GM18505 (cell line): ENCODE results near the gene EFNA5.

Experiments used
- ATAC-seq: cut with Tn5 transposase; IDR thresholded peaks from one replicate; pipeline ENCODE4 v1.9.1; 2021; ENCODE audit not compliant: unreplicated experiment
- POLR2A ChIP-seq: IDR thresholded peaks from 4 replicates; pipeline ENCODE4 v1.6.1; 2011; ENCODE audit warnings: borderline replicate concordance; ENCODE audit not compliant: insufficient read depth, insufficient read length; ENCODE audit errors: extremely low read depth

The EFNA5 gene

DNA sequence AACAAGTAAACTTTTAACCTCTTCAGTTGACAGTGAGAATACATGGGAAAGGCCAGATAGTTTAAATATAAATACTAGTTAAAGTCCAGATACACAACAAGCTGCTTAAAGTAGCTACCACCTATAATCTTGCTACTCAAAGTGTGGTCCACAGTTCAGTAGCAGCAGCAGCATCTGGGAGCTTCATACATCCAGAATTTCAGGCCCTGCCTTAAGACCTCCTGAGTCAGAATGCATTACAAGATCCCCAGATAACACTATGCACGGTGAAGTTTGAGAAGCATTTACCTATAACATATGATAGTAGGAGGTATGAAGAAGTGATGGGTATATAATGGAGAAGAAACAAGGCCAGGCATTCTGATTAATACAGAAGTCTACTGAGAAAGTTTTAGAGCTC is 244.5 kb downstream of the EFNA5 start:
- TF ChIP-seq POLR2A = no peak
- ATAC-seq = no peak

DNA sequence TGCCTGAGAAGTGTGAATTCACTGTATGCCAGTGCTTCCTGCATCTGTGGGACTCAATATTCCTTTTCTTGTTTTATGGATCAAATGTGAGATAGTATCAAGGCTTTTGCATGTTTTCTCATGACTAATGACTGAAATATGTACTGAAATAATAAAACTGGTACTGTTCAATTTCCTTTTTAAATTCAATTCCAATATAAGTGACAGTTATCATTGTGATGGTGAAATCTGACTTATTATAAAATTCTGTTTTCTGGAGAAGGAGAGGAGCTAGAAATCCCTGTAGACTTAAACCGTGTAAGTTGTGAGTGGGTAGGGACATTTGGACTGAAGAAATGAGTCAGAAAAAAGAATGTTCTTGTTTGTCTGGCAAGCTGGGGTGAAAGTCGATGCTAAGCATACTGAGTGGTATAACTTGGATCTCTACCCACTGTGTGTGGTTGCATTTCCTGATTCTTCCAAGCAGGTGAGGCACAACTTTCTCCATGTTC is 245.2 kb downstream of the EFNA5 start:
- ATAC-seq = no peak

DNA sequence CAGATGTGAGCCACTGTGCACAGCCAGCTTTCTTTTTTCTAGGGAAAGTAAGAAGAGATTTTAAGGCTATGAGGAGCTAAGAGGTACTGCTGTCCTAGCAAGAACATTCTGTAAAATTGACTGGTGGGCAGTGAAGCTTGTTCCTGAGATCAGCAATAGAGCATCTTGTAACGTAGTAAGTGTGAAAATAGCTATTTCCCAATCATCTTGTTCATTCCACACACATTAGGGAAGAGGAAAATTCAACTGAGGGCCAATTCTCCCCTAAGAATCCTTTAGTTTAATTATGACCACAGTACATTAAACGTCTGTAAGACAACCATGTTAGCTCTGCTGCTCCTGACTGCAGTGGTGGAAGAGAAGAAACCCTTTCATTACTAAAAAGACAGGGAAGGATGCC is 246.2 kb downstream of the EFNA5 start:
- ATAC-seq = no peak
- TF ChIP-seq POLR2A = no peak

More for the DNA sequence above, 245.2 kb downstream of the EFNA5 start:
- TF ChIP-seq POLR2A = no peak

DNA sequence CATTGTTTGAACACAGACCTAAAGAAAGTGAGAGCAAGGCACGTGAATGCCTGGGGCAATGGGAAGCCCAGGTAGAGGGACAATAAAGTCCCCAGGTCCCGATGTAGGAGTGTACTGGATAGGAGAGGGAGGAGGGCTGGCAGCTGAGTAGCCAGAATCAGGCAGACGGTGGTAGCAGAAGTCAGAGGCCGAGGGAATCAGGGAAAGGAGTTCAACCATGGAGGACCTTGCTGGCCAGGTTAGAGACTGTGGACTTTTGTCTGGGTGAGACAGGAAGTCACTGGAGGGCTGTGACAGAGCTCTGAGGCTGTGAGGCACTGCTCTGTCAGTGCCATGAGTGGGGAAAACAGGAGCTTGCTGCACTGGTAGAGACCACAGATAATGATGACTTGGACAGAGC is 248.2 kb downstream of the EFNA5 start:
- no peak for ATAC-seq
- TF ChIP-seq POLR2A = no peak

DNA sequence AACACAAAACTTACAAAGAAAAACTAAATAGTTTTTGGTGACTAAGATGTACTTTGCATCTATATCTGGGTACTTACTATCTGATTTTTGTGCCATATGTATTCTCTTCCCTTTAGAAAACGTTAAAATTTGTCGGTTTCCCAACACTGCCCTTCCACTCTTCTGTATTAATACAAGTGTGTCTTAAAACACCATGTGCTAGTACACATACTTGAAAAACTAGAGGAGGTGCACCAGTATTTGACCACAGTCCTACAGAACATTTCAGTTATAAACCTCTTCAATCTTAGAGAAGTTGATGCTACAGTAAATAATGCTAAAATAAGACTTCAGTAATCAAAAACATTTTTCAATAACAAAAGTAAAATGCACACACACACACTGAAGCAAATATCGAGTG is 251.2 kb downstream of the EFNA5 start:
- TF ChIP-seq POLR2A = no peak
- no peak for ATAC-seq

DNA sequence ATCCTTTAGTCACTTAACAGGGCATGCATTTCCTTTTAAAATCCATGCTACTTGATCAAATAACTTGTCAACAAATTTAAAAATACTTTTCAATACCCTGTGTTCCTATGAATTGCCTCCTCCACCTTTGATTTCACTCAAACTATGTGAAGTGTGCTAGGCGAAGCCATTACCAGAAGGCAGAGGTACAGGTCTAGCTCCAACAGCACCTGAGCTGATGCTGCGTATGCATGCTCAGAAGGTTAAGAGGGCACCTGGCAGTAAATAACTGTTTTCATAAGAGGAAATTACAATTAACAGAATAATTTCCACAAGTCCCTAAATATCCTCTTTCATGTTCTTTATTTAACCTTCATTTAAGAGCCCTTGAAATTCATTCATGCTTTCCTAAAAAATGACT is 251.8 kb downstream of the EFNA5 start:
- no peak for TF ChIP-seq POLR2A
- ATAC-seq = no peak

DNA sequence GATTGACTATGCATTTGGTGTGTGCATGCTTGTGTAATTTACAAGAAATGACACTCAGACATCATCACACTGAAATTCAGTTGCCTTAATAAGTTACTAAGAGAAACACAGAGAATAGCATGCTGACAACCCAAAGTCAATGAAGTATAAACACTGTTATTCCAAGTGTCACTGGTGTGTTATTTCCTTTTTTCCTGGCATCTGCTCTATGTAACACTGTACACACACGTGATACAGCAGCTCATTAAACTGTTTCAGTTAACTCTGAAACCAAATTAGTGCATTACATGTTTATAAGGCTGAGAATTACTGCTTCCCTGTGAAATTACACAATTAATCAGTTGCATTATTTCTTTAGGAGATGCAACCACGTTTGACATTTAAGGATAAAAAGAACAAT is 252.7 kb downstream of the EFNA5 start:
- no peak for ATAC-seq
- TF ChIP-seq POLR2A = no peak

DNA sequence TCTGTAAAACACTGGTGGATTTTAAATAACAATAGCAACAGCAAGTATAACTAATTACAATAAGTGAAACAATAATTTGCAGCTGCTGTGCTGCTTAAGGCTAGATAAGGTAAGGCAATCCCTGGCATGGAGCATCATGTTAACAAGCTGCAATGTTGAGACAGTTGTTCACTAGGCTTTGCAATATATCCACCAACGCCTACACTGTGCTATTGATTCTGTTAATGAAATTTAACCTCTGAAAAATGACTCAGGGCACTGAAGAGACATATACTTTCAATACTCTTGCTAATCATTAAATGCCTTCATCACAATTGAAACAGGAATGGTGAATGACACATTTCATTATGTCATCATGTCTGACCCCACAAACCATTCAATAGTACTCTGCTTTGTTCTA is 255.0 kb downstream of the EFNA5 start:
- no peak for ATAC-seq
- no peak for TF ChIP-seq POLR2A

DNA sequence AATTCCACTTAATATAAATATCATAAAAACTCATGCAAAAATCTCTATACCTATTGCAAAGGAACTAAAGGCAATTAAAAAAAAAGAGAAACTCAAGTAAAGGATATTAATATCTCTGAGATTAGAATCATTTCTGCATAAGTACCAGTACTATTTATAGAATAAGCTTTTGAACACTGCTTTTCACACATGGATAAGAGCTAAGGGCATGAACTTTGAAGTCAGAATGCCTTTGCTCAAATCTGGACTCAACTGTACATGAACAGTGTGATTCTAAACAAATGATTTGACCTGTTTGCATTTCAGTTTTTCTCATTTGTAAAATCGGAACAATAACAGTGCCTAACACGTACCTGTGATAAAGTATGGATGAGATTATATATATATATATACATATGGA is 255.9 kb downstream of the EFNA5 start:
- no peak for TF ChIP-seq POLR2A
- ATAC-seq = no peak

DNA sequence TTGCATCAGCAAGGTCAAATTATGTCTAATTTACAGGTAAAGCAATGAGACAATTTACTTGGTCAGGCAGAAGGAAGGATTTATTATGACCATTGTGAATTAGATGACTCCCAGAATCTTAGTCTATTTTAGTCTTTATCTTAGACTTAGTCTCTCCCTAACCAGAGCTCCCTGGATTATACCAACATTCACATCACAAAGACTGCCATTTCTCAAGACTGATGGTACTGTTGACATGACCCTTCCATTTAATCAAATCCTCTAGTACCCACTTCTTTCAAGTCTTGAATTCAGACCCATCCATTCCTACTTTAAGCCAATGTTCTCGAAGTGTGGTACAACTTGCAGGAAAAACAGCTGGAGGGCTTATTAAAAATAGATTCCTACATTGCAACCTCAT is 257.0 kb downstream of the EFNA5 start:
- no peak for ATAC-seq
- TF ChIP-seq POLR2A = no peak

DNA sequence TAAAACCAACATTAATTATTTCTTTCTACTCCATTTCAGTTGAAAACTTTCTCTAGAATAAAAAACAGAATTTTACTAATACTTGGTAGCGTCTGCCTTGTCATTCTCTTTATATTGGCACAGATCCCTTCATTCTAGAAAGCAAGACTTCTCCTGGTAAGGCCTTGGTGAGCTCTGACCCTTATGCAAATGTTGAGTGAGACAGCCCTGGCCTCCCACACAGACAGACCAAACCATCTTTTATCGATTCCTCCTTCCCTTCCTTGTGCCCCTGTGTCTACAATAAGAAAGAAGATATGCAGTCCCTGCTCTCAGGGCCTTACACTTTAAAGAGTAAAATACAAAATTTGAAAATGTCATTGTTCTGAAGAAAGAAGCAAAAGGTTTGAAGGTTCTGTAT is 262.2 kb downstream of the EFNA5 start:
- ATAC-seq = no peak
- no peak for TF ChIP-seq POLR2A

DNA sequence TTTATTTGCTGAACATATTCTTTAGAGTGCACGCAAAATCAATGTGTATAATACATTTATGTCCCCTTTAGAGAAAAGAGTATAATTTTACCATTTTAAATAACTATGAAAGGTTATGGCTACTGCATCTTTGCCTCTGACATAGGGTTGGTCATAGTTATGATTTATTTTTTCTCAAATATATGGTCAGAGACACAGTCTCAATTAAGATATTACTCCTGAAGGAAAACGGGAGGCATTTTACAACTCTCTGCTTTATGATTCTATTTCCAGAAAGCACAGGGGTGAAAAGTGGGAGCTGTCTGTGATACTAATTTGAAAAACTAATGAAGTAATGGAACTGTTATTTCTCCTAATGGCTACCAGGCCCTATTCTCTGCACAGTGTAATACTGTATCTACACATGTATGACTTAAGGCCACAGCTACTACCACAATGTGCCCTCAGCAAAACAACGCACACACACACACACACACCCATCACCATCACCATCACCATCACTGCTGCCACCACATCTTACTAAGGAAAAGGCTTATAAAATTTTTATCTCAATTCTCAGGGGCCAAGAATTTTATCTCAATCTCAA is 262.9 kb downstream of the EFNA5 start:
- no peak for TF ChIP-seq POLR2A
- no peak for ATAC-seq

DNA sequence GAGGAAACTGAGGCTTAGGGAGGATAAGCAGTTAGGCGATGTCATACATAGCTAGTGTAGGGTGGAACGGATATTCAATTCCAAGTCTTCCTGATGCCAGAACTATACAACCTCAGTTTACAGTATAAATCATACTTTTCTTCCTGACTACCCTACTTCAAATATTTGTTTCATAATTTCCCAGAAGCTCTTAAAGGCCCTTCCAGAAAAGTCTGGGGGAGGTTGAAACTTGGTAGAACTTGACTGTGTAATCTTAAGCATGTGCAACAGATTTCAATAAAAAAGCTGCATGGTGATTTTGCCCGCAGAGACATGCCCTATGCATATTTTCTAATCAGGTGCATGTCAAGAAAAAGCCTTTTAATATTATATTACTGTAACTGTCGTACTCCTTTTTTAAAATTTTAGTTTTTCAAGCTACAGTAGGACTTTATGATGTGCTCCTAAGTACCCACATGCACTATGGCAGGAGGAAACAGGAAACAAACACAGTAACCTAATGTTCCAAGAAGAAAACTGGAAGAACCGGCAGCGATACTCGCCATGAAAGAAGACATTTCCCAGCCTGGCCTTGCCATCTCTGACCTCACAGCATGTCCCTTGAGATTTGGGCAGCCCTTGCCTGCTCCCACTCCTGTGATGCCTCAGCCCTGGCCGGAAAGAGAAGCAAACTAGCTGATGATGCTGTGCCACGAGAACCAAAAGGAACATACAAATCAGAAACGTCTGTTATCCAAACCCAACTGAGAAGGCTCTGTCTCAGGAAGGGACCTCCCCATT is 266.0 kb downstream of the EFNA5 start:
- no peak for TF ChIP-seq POLR2A
- no peak for ATAC-seq

DNA sequence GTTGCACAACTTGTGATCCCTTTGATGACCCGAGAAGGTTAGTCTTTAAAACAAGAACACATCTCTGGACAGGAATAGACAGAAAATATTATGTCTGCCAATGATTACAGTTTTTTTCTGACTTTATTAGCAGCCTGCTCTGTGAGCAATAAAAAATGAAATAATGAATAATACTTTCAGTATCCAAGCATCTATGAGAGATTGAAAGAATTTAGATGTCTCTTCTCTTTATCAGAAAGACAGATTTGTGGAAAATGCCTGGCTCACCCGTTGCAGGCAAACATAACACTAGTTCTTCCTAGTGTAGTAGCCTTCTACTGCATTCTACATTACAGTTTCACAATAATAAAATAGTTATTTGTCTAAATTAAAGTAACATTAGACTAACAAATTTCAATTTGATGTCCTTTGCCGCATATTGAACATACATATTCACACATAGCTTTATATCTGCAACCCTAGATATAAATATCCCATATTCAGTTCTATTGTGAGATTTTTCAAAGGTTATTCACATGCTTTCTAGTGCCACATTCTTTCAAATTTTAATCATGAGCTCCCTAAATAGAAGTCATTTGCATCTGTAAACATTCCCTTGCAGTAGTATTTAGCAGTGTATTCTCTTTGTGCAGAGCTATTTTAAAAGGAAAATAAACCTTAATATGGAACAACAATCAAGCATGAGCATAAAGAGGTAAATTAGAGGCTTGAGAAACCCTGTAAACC is 267.3 kb downstream of the EFNA5 start:
- TF ChIP-seq POLR2A = no peak
- ATAC-seq = no peak
